Activated naive CD8-positive, alpha-beta T cell treated with anti-CD3 and anti-CD28 coated beads for 36 hours (primary cell): ENCODE results near the gene GRAMD2A. TPM values are rescaled to one million over a fixed set of nuclear protein-coding genes. Genes with fewer than 3 reads are reported as not detected.

Experiments used
- DNase-seq: peaks from one replicate; pipeline ENCODE4 v3.0.0; 2021
- H3K27ac Mint-ChIP-seq: one replicate; pipeline ENCODE4 v1.8.0; 2022; ENCODE audit warnings: mild to moderate bottlenecking, moderate library complexity, mixed read lengths
- H3K27me3 Mint-ChIP-seq: one replicate; pipeline ENCODE4 v1.8.0; 2022; ENCODE audit warnings: mild to moderate bottlenecking, mixed read lengths
- H3K36me3 Mint-ChIP-seq: one replicate; pipeline ENCODE4 v1.8.0; 2021; ENCODE audit warnings: mild to moderate bottlenecking, mixed read lengths
- H3K4me1 Mint-ChIP-seq: one replicate; pipeline ENCODE4 v1.8.0; 2021; ENCODE audit warnings: mixed read lengths
- H3K4me3 Mint-ChIP-seq: one replicate; pipeline ENCODE4 v1.8.0; 2022; ENCODE audit warnings: mild to moderate bottlenecking, moderate library complexity, mixed read lengths
- H3K9me3 Mint-ChIP-seq: one replicate; pipeline ENCODE4 v1.8.0; 2022; ENCODE audit warnings: mixed read lengths
- total RNA-seq, 2 experiments: library from RNA; stranded (reverse); gene quantifications; one replicate each; pipeline ENCODE4 v1.2.3, GENCODE V29; 2021

GRAMD2A gene
- total RNA-seq, 2 experiments from 2014 or later = not detected

DNA sequence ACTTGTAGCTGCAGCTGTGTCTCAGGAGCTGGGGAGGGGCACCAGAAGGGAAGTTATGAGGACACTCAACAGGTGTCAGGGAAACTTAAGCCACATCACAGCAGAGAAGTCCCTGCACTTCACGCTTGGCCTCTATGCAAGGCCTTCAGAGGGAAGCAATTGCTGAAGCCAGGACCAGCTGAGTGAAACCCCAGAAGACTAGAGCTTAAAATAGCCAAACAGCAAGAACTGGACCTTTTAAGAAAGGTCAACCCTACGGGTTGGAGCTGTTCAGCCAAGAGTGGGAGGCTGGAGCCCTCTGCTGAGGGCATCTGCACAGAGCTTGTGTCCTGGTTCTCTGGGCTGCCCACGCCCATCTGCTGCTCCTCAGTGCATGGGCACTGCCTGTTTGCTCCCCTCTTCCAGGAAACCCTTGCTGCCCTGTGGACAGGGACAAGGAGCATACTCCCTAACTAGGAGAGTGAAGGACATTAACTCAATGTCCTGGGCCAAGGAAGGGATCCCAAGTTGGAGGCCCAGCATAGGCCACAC, 3.9 kb upstream of the GRAMD2A start:
- Mint-ChIP-seq H3K36me3 (peaks cover 69% of the 10 kb centered on the region), H3K4me1 (peaks cover 23% of the 10 kb centered on the region), H3K4me3 (no peak overlapping the region), H3K27ac (no peak overlapping the region), H3K27me3 (peaks cover 14% of the 10 kb centered on the region), H3K9me3 (no peaks in the 10 kb centered on the region)
- no peak for DNase-seq

DNA sequence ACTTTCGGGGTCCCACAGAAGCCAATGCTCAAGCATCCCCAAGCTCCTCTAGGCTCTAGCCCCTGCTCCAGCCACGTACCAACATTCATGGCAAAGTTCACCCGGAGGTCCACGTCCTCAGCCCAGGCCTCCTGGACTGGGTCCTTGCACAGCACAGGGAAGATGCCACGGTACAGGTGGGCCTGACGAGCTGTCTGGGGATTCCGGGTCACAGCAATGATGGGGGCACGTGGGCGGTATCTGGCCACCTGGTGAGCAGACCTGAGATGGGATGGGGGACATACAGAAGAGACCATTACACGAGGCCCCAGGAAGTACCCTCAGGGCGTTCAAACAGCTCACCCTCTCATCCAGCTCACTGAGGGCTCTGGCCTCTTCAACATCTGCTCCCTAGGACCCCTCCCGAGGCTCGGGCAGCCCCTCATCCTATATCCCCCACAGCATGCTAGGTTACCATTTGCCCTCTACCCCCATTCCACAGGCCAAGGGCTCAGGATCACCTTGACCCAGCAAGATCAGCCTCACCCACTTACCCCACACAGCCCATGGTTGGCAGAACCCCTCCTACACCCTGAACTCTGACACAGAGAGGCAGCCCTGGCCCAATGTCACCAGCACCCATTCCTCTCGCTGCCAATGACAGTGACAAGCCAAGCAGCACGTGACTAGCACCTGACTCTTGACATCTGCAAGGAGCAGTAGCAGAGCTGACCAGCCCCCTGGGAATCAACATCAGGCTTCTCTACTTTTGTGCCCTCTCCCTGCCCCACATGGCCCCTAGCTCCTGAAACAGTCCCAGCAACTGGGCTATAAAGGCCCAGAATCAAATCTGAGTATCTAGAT, 3.0 kb upstream of the GRAMD2A start:
- no peak for DNase-seq
- peaks cover 23% of the 10 kb centered on the region for H3K4me1 Mint-ChIP-seq

DNA sequence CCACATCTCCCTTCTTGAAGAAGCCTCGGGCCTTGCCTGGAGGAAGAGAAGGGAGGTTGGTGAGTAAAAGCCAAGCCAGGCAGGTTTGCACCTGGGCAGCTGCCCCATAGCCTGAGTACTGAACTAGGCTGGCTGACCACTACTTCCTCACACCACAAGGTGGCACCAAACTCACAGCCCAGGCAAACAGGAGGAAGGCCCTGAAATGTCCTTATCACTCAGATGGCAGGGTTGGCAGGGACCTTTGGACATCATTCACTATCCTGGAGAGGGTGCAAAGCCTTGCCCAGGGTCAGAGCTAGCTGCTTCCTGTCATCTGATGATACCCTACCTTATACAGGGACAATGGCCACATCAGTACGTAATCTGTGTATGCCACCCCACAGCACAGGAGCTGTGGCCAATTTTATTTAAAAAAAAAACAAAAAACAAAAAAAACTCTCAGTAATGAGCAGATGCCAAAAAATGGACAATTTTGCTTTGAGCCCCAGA, 2.2 kb upstream of the GRAMD2A start:
- Mint-ChIP-seq H3K36me3 (peaks cover 54% of the 10 kb centered on the region), H3K9me3 (no peaks in the 10 kb centered on the region), H3K4me1 (peaks cover 23% of the 10 kb centered on the region), H3K27ac (no peak overlapping the region), H3K27me3 (peaks cover 20% of the 10 kb centered on the region), H3K4me3 (no peak overlapping the region)
- peak; percentile 64 for DNase-seq

More for the DNA sequence above, 3.0 kb upstream of the GRAMD2A start:
- H3K4me3 Mint-ChIP-seq = no peak overlapping the region
- H3K36me3 Mint-ChIP-seq = peaks cover 62% of the 10 kb centered on the region
- H3K27ac Mint-ChIP-seq = peak overlapping the region; percentile 71
- H3K27me3 Mint-ChIP-seq = peaks cover 20% of the 10 kb centered on the region
- H3K9me3 Mint-ChIP-seq = no peaks in the 10 kb centered on the region

GRCh38 chr15:72199205-72199515, 1.6 kb upstream of the GRAMD2A start:
- no peak for DNase-seq
- H3K4me3 Mint-ChIP-seq = peak overlapping the region; percentile 7
- peak overlapping the region; percentile 68 for H3K27ac Mint-ChIP-seq

GRCh38 chr15:72198356-72199204, 993 bp upstream of the GRAMD2A start:
- Mint-ChIP-seq H3K36me3 (peaks cover 47% of the 10 kb centered on the region), H3K4me1 (peaks cover 21% of the 10 kb centered on the region), H3K4me3 (peak overlapping the region; percentile 32), H3K9me3 (no peaks in the 10 kb centered on the region), H3K27me3 (peaks cover 20% of the 10 kb centered on the region), H3K27ac (peak overlapping the region; percentile 68)
- DNase-seq = no peak

More at GRCh38 chr15:72199205-72199515, 1.6 kb upstream of the GRAMD2A start:
- Mint-ChIP-seq H3K4me1 (peaks cover 21% of the 10 kb centered on the region), H3K27me3 (peaks cover 20% of the 10 kb centered on the region), H3K9me3 (no peaks in the 10 kb centered on the region), H3K36me3 (peaks cover 48% of the 10 kb centered on the region)

DNA sequence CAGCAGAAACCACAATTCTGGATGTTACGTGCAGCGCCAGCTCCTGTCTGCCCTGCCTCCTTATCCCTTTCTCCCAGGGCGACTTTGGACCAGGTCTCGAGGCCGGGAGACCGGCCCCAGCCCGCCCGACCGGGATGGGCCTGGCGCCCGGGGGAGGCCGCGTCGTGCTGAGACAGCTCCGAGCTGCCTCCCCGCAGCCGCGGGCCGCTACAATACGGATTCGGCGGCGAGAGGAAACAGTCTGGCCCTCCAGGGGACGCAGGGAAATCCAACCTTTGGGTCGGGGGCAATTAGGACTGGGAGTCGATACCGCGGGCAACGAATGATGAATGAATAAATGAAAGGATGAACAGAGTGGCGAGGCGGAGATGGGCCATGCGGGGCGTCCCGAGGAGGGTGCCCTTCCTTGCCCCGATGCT, 537 bp downstream of the GRAMD2A start:
- Mint-ChIP-seq H3K4me1 (peaks cover 14% of the 10 kb centered on the region), H3K4me3 (peak overlapping the region; percentile 29)

DNA sequence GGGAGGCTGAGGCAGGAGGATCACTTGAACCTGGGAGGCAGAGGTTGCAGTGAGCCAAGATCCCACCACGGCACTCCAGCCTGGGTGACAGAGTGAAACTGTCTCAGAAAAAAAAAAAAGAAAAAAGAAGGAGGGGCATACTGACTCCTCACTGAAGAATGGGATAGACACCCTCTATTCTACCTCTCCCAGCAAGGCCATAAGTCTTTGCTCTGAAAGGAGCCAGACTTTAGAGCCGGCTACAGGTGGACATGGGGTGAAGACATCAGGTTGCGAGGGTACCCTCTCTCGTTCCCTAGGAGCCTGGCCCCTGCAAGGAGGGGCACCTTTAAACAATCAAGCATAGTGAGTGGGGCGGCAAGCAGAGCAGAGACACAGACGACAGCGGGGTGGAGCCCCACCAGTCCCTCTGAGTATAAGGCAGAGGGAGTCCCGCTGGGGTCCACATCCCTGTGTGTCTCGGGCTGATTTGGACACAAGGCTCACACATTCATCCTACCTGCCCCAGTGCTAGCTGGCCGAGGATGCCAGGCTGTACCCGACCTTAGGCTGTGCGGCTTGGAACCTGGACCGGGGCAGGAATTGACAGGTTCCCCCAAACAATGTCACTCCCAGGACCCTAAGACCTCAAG, 1.1 kb downstream of the GRAMD2A start:
- no peak for DNase-seq
- H3K4me1 Mint-ChIP-seq = peaks cover 14% of the 10 kb centered on the region
- peaks cover 26% of the 10 kb centered on the region for H3K27me3 Mint-ChIP-seq
- H3K27ac Mint-ChIP-seq = no peak overlapping the region
- H3K9me3 Mint-ChIP-seq = no peaks in the 10 kb centered on the region
- peaks cover 33% of the 10 kb centered on the region for H3K36me3 Mint-ChIP-seq
- no peak overlapping the region for H3K4me3 Mint-ChIP-seq

More for the DNA sequence above, 537 bp downstream of the GRAMD2A start:
- H3K27me3 Mint-ChIP-seq = peaks cover 26% of the 10 kb centered on the region
- no peak for DNase-seq
- H3K27ac Mint-ChIP-seq = no peak overlapping the region
- H3K36me3 Mint-ChIP-seq = peaks cover 33% of the 10 kb centered on the region
- H3K9me3 Mint-ChIP-seq = no peaks in the 10 kb centered on the region

DNA sequence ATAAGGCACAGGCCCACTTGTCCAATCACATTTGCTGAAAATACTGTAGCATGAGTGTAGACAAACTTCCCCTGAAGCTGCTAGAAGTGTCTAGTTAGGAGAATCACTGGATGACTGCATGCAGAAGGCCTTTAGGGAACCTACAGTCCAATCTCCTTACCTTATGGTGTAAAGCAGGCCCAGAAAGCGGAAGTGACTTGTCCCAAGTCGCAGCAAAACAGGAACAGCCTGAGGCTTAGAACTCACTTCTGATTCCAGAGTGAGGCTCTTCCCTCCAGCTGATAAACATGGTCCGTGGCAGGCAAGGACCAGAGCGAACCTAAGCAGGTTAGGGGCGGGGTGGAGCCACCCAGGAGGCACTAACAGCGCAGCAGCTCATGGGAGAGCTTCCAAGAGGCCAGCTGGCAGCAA, 2.5 kb downstream of the GRAMD2A start:
- no peak overlapping the region for H3K4me3 Mint-ChIP-seq
- H3K4me1 Mint-ChIP-seq = peaks cover 10% of the 10 kb centered on the region
- DNase-seq = no peak
- no peaks in the 10 kb centered on the region for H3K9me3 Mint-ChIP-seq
- peaks cover 35% of the 10 kb centered on the region for H3K27me3 Mint-ChIP-seq
- H3K36me3 Mint-ChIP-seq = peaks cover 23% of the 10 kb centered on the region
- no peak overlapping the region for H3K27ac Mint-ChIP-seq

- DNase-seq = no peak
- Mint-ChIP-seq H3K27ac (no peak overlapping the region), H3K4me1 (peaks cover 7% of the 10 kb centered on the region), H3K27me3 (peaks cover 45% of the 10 kb centered on the region), H3K4me3 (no peak overlapping the region), H3K36me3 (peaks cover 12% of the 10 kb centered on the region), H3K9me3 (no peaks in the 10 kb centered on the region)
Observed at GRCh38 chr15:72193836-72194396, 3.7 kb downstream of the GRAMD2A start.

DNA sequence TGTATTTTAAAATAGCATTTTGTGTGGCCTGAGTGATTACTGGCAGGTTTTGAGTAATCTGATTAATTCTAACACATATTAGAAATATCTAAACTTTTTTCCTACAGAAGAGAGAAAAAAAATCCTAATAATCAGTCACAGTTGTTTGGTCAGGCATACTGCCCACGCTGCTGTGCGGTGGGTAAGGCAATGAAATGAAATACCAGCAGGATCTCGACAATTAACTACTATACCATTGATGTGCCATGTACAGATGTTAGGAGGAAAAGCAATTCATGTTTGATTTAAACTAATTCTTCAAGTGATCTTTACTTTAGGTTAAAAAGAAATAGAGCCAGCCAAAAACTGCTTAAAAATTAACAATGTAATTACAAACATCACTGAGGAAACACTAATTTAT, 5.2 kb downstream of the GRAMD2A start:
- Mint-ChIP-seq H3K36me3 (no peaks in the 10 kb centered on the region), H3K4me1 (no peaks in the 10 kb centered on the region)

DNA sequence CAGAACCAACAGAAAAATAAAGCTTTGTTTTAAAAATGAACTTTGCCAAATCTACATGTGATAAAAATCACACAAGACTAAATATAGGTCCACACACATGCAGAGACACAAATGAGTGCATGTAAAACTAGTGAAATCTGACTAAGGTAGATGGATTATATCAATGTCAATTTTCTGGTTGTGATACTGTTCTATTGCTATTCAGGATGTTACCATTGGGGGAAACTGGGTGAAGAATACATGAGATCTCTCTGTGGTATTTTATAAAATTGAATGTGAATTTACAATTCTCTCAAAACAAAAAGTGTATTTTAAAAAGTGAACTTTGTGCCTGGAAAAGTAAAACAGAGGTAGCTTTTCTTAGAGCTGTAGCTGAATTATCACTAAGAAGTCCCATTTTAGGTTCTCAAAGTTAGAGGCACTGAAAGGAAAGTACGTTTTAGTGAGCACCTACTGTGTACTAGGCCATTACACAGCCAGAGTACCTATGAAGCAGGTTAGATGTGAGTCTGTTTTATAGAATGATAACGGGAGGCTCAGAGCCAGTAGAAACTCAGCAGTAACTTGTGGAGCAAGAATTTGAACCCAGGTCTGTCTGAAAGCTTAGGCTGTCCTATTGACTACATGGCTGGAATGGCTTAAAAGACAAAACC, 8.2 kb downstream of the GRAMD2A start:
- H3K4me1 Mint-ChIP-seq = no peaks in the 10 kb centered on the region
- no peaks in the 10 kb centered on the region for H3K9me3 Mint-ChIP-seq
- no peak overlapping the region for H3K4me3 Mint-ChIP-seq
- DNase-seq = no peak
- H3K27ac Mint-ChIP-seq = no peak overlapping the region
- peaks cover 41% of the 10 kb centered on the region for H3K27me3 Mint-ChIP-seq
- no peaks in the 10 kb centered on the region for H3K36me3 Mint-ChIP-seq

More for the DNA sequence above, 5.2 kb downstream of the GRAMD2A start:
- Mint-ChIP-seq H3K4me3 (no peak overlapping the region), H3K27ac (no peak overlapping the region), H3K9me3 (no peaks in the 10 kb centered on the region), H3K27me3 (peaks cover 51% of the 10 kb centered on the region)
- no peak for DNase-seq

DNA sequence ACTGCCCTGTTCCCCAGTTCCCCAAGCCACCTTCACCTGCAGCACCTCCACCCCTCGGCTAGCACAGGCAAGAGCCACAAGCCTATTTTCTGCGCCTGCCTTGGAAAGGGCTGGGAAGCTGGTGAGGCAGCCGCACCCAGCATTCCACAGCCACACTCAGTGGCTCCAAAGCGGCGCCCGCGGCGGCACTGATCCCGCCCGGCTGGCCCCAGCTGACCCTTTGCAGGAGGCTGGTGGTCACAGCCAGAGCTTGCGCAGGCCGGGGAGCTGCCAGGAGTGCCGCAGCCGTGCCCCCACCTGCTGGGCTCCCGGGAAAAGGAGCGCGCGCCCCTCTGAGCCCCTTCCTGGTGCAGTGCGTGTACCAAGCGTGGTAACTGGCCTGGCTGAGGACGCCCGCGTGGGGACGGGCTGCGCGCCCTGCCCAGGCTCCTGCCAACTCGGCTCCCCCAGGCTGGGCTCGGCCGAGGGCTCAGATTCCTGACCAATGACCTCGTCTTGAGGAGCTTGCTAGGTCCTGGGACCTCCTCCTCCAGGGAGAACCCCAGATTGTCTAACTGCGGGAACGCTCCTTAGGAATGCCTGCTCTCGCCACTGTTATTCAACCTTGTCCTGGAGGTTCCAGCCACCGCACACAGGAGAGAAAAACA, 13.3 kb downstream of the GRAMD2A start:
- H3K27ac Mint-ChIP-seq = no peak overlapping the region
- no peak overlapping the region for H3K4me3 Mint-ChIP-seq
- H3K9me3 Mint-ChIP-seq = no peaks in the 10 kb centered on the region

GRCh38 chr15:72183781-72184164, 13.8 kb downstream of the GRAMD2A start:
- no peak overlapping the region for H3K4me3 Mint-ChIP-seq
- H3K4me1 Mint-ChIP-seq = no peaks in the 10 kb centered on the region
- H3K27me3 Mint-ChIP-seq = peaks cover 45% of the 10 kb centered on the region
- H3K36me3 Mint-ChIP-seq = no peaks in the 10 kb centered on the region
- no peak for DNase-seq
- no peaks in the 10 kb centered on the region for H3K9me3 Mint-ChIP-seq
- H3K27ac Mint-ChIP-seq = no peak overlapping the region

More for the DNA sequence above, 13.3 kb downstream of the GRAMD2A start:
- Mint-ChIP-seq H3K36me3 (no peaks in the 10 kb centered on the region), H3K4me1 (no peaks in the 10 kb centered on the region), H3K27me3 (peaks cover 48% of the 10 kb centered on the region)
- no peak for DNase-seq

- no peaks in the 10 kb centered on the region for H3K9me3 Mint-ChIP-seq
- DNase-seq = no peak
- no peaks in the 10 kb centered on the region for H3K36me3 Mint-ChIP-seq
- no peak overlapping the region for H3K4me3 Mint-ChIP-seq
- no peak overlapping the region for H3K27ac Mint-ChIP-seq
- H3K4me1 Mint-ChIP-seq = no peaks in the 10 kb centered on the region
- peaks cover 35% of the 10 kb centered on the region for H3K27me3 Mint-ChIP-seq
Observed at GRCh38 chr15:72182673-72183072, 14.9 kb downstream of the GRAMD2A start.
